Jurkat, Clone E6-1 (cell line): ENCODE data around the gene TMBIM4.

Experiments
- DNase-seq: peaks from one replicate; pipeline ENCODE4 v3.0.0-alpha.2; 2011; ENCODE audit warnings: low read depth, low spot score
- H3K4me3 ChIP-seq: 2 replicates; pipeline ENCODE4 v1.5.1; 2011; ENCODE audit warnings: mild to moderate bottlenecking, low read length, control low read depth, moderate library complexity

The TMBIM4 gene

GRCh38 chr12:66115071-66115600 lies 54.7 kb downstream of the TMBIM4 start:
- H3K4me3 ChIP-seq = no peak overlapping the region
- no peak for DNase-seq

DNA sequence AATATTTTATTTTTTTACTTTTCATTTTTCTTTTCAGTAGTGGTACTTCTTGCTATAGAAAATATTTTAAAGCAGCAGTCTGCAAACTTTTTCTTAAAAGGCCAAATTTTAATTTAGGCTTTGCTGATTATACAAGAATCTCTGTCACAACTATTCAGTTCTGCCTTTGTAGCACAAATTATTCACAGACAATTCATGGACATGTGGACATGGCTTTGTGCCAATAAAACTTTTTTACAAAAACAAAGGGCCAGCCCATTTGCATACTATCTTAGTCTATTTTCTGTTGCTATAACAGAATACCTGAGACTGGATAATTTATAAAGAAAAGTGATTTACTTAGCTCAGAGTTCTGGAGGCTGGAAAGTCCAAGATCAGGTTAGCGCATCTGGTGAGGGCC lies 56.3 kb downstream of the TMBIM4 start:
- H3K4me3 ChIP-seq = no peak overlapping the region
- DNase-seq = no peak

GRCh38 chr12:66111605-66112004 lies 58.2 kb downstream of the TMBIM4 start:
- DNase-seq = no peak

GRCh38 chr12:66109056-66109455 lies 60.7 kb downstream of the TMBIM4 start:
- no peak overlapping the region for H3K4me3 ChIP-seq
- no peak for DNase-seq

More at GRCh38 chr12:66111605-66112004, 58.2 kb downstream of the TMBIM4 start:
- no peak overlapping the region for H3K4me3 ChIP-seq

- DNase-seq = no peak
- no peak overlapping the region for H3K4me3 ChIP-seq
Observed at GRCh38 chr12:66108386-66108785, 61.4 kb downstream of the TMBIM4 start.

- H3K4me3 ChIP-seq = no peak overlapping the region
- peak; percentile 85 for DNase-seq
Observed at GRCh38 chr12:66107451-66107915, 62.3 kb downstream of the TMBIM4 start.

DNA sequence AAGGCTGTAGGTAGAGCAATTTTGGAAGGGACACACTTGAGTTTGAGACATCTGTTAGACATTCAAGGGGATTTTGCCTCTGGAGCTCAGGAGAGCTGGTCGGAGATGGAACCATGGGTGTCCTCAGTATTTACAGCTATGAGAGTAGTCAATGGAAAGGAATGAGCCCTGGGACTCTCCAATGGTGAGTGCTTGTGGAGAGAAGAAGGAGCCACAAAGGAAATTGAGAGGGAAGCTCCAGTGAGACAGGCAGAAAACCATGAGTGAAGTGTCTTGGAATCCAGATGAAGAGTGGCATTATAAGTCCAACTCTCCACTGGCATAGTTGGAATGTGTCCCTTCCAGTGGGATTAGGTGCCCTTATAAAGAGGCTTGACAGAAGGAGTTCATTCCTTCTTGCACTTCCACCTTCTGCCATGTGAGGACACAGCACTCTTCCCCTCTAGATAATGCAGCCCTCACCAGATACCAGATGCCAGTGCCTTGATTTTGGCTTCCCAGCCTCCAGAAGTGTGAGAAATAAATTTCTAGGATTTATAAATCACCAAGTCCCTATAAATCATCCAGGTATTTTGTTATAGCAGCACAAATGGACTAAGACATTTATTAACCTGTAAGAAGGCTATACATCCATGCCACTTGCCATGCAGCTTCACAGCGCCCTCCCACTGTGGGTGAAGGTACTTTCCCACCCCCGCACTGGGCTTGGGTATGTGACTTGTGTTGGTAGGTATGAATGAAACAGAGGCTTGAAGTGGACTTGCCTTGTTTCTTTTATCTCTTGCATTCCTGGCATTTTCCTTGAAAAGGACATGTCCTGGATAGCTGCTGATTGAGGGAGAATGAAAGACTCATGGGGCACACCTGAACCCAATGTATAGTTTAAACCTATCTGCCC lies 66.5 kb downstream of the TMBIM4 start:
- DNase-seq = no peak
- H3K4me3 ChIP-seq = no peak overlapping the region

GRCh38 chr12:66092559-66093269 lies 77.1 kb downstream of the TMBIM4 start:
- no peak for DNase-seq

DNA sequence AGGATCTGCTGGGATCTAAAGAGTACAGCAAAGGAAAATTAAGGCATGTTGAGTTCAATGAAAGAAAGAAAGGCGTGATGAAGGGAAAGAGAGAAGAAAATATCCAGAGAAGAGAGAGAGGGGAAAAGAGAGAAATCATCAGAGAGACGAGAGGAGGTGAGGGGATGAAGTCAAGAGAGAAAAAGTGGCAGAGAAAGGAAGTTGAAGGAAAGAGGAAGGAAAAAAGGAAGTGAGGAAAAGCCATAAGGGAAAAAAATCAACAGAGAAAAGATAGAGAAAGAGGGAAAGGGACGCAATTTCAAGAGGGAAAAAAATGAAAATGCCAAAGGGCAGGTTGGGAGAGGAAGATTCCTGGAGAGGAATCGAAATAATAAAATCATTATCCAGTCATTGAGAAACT lies 79.6 kb downstream of the TMBIM4 start:
- H3K4me3 ChIP-seq = no peak overlapping the region
- no peak for DNase-seq

More at GRCh38 chr12:66092559-66093269, 77.1 kb downstream of the TMBIM4 start:
- no peak overlapping the region for H3K4me3 ChIP-seq

DNA sequence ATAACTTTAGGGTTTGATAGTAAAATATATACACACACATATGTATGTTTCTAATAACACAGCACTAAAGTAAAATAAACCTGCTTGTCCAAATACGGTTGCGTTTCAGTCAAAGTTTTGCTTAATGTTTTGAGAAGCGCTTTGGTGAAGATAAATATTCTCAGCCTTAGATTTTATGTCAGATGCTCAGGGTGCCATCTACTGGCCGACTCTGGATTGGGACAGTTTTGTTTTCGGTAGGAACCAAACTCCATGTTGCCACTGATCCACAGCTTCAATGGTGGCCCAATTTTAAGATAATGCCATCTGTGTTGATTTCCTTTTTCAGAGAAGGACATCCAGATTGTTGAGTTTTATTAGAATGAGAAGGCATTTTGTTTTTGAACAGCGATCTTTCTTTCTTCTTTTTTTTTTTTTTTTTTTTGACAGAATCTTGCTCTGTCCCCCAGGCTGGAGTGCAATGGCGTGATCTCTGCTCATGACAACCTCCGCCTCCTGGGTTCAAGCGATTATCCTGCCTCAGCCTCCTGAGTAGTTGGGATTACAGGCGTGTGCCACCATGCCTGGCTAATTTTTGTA lies 82.3 kb downstream of the TMBIM4 start:
- peak; percentile 47 for DNase-seq
- H3K4me3 ChIP-seq = no peak overlapping the region

DNA sequence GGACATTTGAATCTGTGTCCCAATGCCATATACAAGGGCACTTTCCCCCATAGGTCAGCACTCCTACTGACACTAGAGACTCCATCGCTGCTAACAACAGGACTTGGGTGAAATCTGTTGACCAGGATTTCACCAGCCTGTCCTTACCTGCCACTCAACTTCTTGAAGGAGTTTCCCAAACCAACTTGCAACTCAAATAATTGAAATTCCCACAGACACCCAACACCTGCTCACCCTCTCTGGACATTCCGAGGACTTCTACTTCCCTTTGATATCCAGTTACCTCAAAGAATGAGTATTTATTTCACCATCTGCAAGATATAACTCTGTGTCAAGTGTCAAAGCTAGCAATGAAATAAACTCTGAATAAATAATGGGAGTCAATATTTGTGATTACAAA lies 83.8 kb downstream of the TMBIM4 start:
- no peak overlapping the region for H3K4me3 ChIP-seq
- DNase-seq = no peak
